ENCODE measurements around the gene PGBD1.

DNA sequence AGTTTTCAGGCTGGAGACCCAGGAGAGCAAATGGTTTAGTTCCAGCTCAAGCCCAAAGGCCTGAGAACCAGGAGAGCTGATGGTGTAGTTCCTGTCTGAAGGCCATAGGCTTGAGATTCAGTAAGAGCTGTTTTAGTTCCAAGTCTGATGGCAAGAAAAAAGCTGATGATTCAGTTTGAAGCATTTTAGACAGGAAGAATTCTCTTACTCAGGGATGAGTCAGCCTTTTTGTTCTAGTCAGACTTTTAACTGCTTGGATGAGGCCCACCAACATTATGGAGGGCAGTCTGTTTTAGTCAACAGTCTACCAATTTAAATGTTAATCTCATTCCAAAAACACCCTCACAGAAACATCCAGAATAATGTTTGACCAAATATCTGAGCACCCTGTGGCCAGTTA, 11.9 kb upstream of the PGBD1 start:
- TF ChIP-seq, protein P1, sequence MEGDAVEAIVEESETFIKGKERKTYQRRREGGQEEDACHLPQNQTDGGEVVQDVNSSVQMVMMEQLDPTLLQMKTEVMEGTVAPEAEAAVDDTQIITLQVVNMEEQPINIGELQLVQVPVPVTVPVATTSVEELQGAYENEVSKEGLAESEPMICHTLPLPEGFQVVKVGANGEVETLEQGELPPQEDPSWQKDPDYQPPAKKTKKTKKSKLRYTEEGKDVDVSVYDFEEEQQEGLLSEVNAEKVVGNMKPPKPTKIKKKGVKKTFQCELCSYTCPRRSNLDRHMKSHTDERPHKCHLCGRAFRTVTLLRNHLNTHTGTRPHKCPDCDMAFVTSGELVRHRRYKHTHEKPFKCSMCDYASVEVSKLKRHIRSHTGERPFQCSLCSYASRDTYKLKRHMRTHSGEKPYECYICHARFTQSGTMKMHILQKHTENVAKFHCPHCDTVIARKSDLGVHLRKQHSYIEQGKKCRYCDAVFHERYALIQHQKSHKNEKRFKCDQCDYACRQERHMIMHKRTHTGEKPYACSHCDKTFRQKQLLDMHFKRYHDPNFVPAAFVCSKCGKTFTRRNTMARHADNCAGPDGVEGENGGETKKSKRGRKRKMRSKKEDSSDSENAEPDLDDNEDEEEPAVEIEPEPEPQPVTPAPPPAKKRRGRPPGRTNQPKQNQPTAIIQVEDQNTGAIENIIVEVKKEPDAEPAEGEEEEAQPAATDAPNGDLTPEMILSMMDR (IDR thresholded peaks at IDR 0.05), result no peak
- no peak for TF ChIP-seq POLR2A (IDR thresholded peaks at IDR 0.05; ENCODE audit: low read depth)
